Nephron progenitor cell (in vitro differentiated cells): ENCODE data around the gene SDK1.

Source experiments
- DNase-seq: peaks from one replicate; pipeline ENCODE4 v3.0.0; 2021
- H3K27ac Mint-ChIP-seq: 2 replicates; pipeline ENCODE4 v1.8.0; 2021; ENCODE audit warnings: mild to moderate bottlenecking, moderate library complexity, mixed read lengths
- H3K27me3 Mint-ChIP-seq: 2 replicates; pipeline ENCODE4 v1.8.0; 2021; ENCODE audit warnings: mild to moderate bottlenecking, low read depth, mixed read lengths; ENCODE audit not compliant: poor library complexity
- H3K36me3 Mint-ChIP-seq: 2 replicates; pipeline ENCODE4 v1.8.0; 2021; ENCODE audit warnings: low read depth, mixed read lengths
- H3K4me1 Mint-ChIP-seq: 2 replicates; pipeline ENCODE4 v1.8.0; 2021; ENCODE audit warnings: mixed read lengths
- H3K4me3 Mint-ChIP-seq: 2 replicates; pipeline ENCODE4 v1.8.0; 2021; ENCODE audit warnings: mild to moderate bottlenecking, moderate library complexity, mixed read lengths
- H3K9me3 Mint-ChIP-seq: 2 replicates; pipeline ENCODE4 v1.8.0; 2021; ENCODE audit warnings: mild to moderate bottlenecking, moderate library complexity, mixed read lengths
- CTCF ChIP-seq: fragments of 200-600 bp; sonication (generic); IDR thresholded peaks from 2 replicates; pipeline ENCODE4 v1.5.0; 2021; ENCODE audit warnings: antibody characterized with exemption

Gene SDK1

DNA sequence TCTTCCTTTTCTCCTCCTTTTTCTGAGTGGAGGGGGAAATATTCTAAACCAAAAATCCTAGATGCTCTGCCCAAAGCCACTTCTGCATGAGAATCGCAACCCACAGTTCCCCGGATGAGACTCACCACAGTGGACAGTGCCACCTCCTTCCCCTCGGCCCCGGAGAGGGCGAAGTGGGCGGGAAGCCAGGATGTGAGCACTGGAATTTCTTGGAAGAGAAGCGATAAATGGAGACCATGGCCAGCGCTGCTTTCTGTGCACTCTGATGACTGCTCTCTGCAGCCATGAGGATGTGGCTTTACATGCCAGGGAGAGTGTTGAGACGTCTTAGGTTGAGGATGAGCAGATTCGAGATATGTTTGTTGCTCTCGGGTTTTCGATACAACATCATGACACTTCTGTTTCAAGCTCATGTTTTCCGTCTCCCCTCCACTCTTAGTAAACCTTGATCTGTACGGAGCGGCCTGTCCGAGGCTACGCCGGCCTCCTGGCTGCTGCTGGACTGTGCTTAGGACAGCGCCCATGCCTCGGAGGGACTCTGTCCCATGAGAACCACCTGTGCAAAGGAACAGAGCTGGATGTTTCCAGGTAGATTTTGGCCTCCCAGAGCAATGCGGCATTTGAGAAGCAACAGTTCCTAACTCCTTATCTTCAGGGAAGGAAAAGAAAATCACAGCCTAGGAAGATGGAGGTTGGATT, 966.4 kb downstream of the SDK1 start:
- H3K27ac Mint-ChIP-seq, result no peak overlapping the region
- no peak overlapping the region for H3K4me3 Mint-ChIP-seq
- no peaks in the 10 kb centered on the region for H3K36me3 Mint-ChIP-seq
- peaks cover 10% of the 10 kb centered on the region for H3K4me1 Mint-ChIP-seq
- DNase-seq, result no peak
- TF ChIP-seq CTCF, result no peak
- peaks cover 26% of the 10 kb centered on the region for H3K27me3 Mint-ChIP-seq
- H3K9me3 Mint-ChIP-seq, result no peaks in the 10 kb centered on the region

- no peak for DNase-seq
- no peaks in the 10 kb centered on the region for H3K36me3 Mint-ChIP-seq
- H3K27ac Mint-ChIP-seq, result no peak overlapping the region
- peaks cover 26% of the 10 kb centered on the region for H3K27me3 Mint-ChIP-seq
- no peak for TF ChIP-seq CTCF
- H3K4me1 Mint-ChIP-seq, result peaks cover 10% of the 10 kb centered on the region
- H3K4me3 Mint-ChIP-seq, result no peak overlapping the region
- no peaks in the 10 kb centered on the region for H3K9me3 Mint-ChIP-seq
Measured at GRCh38 chr7:4268040-4268965, 967.3 kb downstream of the SDK1 start.

DNA sequence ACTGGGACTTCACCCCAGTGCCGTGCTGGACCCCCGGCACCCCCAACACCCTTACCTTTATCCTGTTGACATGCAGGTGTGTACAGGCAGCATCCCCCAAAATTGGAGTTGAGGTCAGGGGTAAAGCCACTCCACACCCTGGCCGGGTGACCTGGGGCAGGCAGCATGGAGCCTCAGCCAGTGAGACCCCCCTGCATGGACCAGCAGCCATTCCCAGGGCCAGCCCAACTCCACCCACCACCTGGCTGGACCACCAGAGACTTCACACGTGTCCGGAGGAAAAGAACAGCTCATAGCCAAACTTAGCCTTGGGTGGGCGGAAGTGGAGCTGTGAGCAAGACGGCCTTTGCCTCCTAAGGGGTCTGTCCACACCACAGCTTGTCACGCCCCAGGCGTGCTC, 968.0 kb downstream of the SDK1 start:
- Mint-ChIP-seq H3K4me3 (no peak overlapping the region), H3K4me1 (peaks cover 10% of the 10 kb centered on the region), H3K27me3 (peaks cover 26% of the 10 kb centered on the region), H3K36me3 (no peaks in the 10 kb centered on the region), H3K27ac (no peak overlapping the region), H3K9me3 (peaks cover 3% of the 10 kb centered on the region)
- TF ChIP-seq CTCF, result no peak
- no peak for DNase-seq

DNA sequence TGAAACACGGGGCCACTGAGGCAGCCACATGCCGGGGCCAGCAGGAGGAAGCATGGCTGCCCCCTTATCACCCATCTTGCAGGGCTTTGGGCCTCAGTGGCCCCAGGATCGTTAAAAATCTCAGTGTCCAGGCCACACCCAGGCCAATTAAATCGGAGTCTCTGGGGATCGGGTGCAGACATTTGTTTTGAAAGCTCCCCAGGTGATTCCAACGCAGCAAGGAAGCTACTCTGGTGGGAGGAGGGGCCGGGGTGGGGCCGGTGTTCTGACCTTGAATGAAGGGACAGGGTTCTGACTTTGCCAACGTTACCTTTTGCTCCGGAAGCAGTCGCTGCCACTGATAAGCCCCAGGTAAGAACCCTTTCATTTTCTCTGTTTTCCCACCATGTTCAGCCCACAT, 968.7 kb downstream of the SDK1 start:
- H3K4me1 Mint-ChIP-seq, result peaks cover 10% of the 10 kb centered on the region
- no peaks in the 10 kb centered on the region for H3K36me3 Mint-ChIP-seq
- no peak for TF ChIP-seq CTCF
- H3K4me3 Mint-ChIP-seq, result no peak overlapping the region
- peaks cover 8% of the 10 kb centered on the region for H3K9me3 Mint-ChIP-seq
- peaks cover 26% of the 10 kb centered on the region for H3K27me3 Mint-ChIP-seq
- no peak for DNase-seq
- no peak overlapping the region for H3K27ac Mint-ChIP-seq

GRCh38 chr7:4270268-4270667, 969.2 kb downstream of the SDK1 start:
- H3K9me3 Mint-ChIP-seq, result peaks cover 13% of the 10 kb centered on the region
- peaks cover 22% of the 10 kb centered on the region for H3K27me3 Mint-ChIP-seq
- no peak for TF ChIP-seq CTCF
- H3K4me3 Mint-ChIP-seq, result no peak overlapping the region
- no peak overlapping the region for H3K27ac Mint-ChIP-seq
- peaks cover 10% of the 10 kb centered on the region for H3K4me1 Mint-ChIP-seq
- H3K36me3 Mint-ChIP-seq, result no peaks in the 10 kb centered on the region
- no peak for DNase-seq
